ENCODE results near the gene GMEB2.
"Not testable (repeated sequence)": the region's sequence is repeated elsewhere in the genome, so short reads cannot be mapped to it uniquely, and the experiment has no call there.

Gene GMEB2

GRCh38 chr20:63657260-63657936 lies 30.5 kb upstream of the GMEB2 start:
- DNase-seq, result no peak

GRCh38 chr20:63656451-63656850 lies 29.6 kb upstream of the GMEB2 start:
- no peak for DNase-seq

- no peak for DNase-seq
Observed at GRCh38 chr20:63655249-63655648, 28.3 kb upstream of the GMEB2 start.

- no peak for DNase-seq
Observed at GRCh38 chr20:63653974-63654668, 27.2 kb upstream of the GMEB2 start.

GRCh38 chr20:63653041-63653973 lies 26.4 kb upstream of the GMEB2 start, which contains the start of gene STMN3:
STMN3 (minus strand) TSS chr20:63653424; CDS start chr20:63653345, 79 bp downstream.
- DNase-seq, result peak; percentile 45 to 75 (median 53)

GRCh38 chr20:63652192-63652980 lies 25.5 kb upstream of the GMEB2 start:
- DNase-seq, result peak in 3 of 5 experiments; percentile 17 to 42 (median 40)

- DNase-seq, result peak in 1 of 5 experiments; percentile 32
Observed at GRCh38 chr20:63651942-63652191, 25.0 kb upstream of the GMEB2 start.

GRCh38 chr20:63650486-63650885 lies 23.6 kb upstream of the GMEB2 start:
- DNase-seq, result not testable (repeated sequence)

- DNase-seq, result no peak
Observed at GRCh38 chr20:63648895-63649589, 22.1 kb upstream of the GMEB2 start.

GRCh38 chr20:63648190-63648589 lies 21.3 kb upstream of the GMEB2 start:
- no peak for DNase-seq

- no peak for DNase-seq
Observed at GRCh38 chr20:63645218-63645617, 18.3 kb upstream of the GMEB2 start.

- no peak for DNase-seq
Observed at GRCh38 chr20:63643946-63644345, 17.0 kb upstream of the GMEB2 start.

- DNase-seq, result no peak
Observed at GRCh38 chr20:63643499-63643898, 16.6 kb upstream of the GMEB2 start.

GRCh38 chr20:63642527-63643247 lies 15.8 kb upstream of the GMEB2 start:
- no peak for DNase-seq

GRCh38 chr20:63641792-63642523 lies 15.1 kb upstream of the GMEB2 start:
- DNase-seq, result peak; percentile 95 to 99 (median 96)

GRCh38 chr20:63641146-63641791 lies 14.4 kb upstream of the GMEB2 start:
- DNase-seq, result peak in 3 of 5 experiments; percentile 41 to 77 (median 63)

- peak in 1 of 5 experiments; percentile 43 for DNase-seq
Observed at GRCh38 chr20:63640686-63641085, 13.8 kb upstream of the GMEB2 start.

GRCh38 chr20:63640086-63640485 lies 13.2 kb upstream of the GMEB2 start:
- DNase-seq, result no peak

- DNase-seq, result peak in 4 of 5 experiments; percentile 32 to 94 (median 68)
Observed at GRCh38 chr20:63639093-63639975, 12.4 kb upstream of the GMEB2 start.
